Activated gamma-delta T cell (primary cell): Measurements from ENCODE around the gene CTSA.
"Not testable (repeated sequence)": the region's sequence is repeated elsewhere in the genome, so short reads cannot be mapped to it uniquely, and the experiment has no call there.

ENCODE experiments used
- DNase-seq: peaks from one replicate; lab custom pipeline; 2025; lab: John Stamatoyannopoulos, UW

CTSA gene

GRCh38 chr20:45918182-45918737 lies 27.1 kb downstream of the CTSA start:
- DNase-seq, result no peak

- no peak for DNase-seq
Observed at GRCh38 chr20:45918779-45919537, 27.8 kb downstream of the CTSA start.

- no peak for DNase-seq
Observed at GRCh38 chr20:45919542-45920399, 28.6 kb downstream of the CTSA start.

- no peak for DNase-seq
Observed at GRCh38 chr20:45920462-45921336, 29.6 kb downstream of the CTSA start.

GRCh38 chr20:45921337-45922189 lies 30.4 kb downstream of the CTSA start:
- DNase-seq, result no peak

GRCh38 chr20:45924391-45925261 lies 33.5 kb downstream of the CTSA start:
- no peak for DNase-seq

GRCh38 chr20:45925821-45926506 lies 34.8 kb downstream of the CTSA start:
- DNase-seq, result no peak

GRCh38 chr20:45926731-45927070 lies 35.6 kb downstream of the CTSA start:
- no peak for DNase-seq

- DNase-seq, result no peak
Observed at GRCh38 chr20:45927071-45927878, 36.1 kb downstream of the CTSA start.

GRCh38 chr20:45931680-45932079 lies 40.5 kb downstream of the CTSA start:
- DNase-seq, result not testable (repeated sequence)

- DNase-seq, result no peak
Observed at GRCh38 chr20:45933266-45934045, 42.3 kb downstream of the CTSA start.

GRCh38 chr20:45934046-45934585 lies 43.0 kb downstream of the CTSA start:
- peak; percentile 55 for DNase-seq

GRCh38 chr20:45934586-45935415 lies 43.7 kb downstream of the CTSA start, which contains the start of gene PCIF1:
Gene PCIF1, plus strand, starts transcription at chr20:45934683. Its CDS starts 4,317 bp downstream, at chr20:45939000.
- DNase-seq, result peak; percentile 95

- no peak for DNase-seq
Observed at GRCh38 chr20:45935416-45936046, 44.4 kb downstream of the CTSA start.

- DNase-seq, result no peak
Observed at GRCh38 chr20:45937765-45938164, 46.6 kb downstream of the CTSA start.
